GM20431 (cell line): Measurements from ENCODE around the gene ABTB1.
"Not testable (repeated sequence)": the region's sequence is repeated elsewhere in the genome, so short reads cannot be mapped to it uniquely, and the experiment has no call there.

Experiments used
- in situ Hi-C: fragments of 300-500 bp; cut with MseI, MboI; formaldehyde crosslinking; loops from one replicate; pipeline ENCODE4 v1.15.0; 2020; ENCODE audit warnings: low sequenced_read_pairs; ENCODE audit not compliant: unreplicated experiment

ABTB1 gene

DNA sequence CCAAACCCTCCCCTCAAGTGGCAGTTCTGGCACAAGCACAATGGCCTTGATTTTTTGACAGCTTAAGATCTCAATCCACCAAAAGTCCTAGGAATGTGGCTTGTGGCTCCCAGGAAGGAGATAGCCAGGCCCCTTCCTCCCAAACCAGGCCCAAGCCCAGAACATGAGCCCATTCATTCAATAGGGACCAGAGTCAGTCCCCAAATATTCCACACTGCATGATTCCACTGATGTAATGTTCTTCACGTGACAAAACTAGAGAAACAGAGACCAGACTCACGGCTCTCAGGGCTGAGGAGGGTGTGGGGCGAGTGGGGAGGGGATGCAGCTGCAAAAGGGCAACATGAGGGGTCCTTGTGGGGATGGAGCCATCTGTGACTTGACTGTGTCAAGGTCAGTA, 25.5 kb downstream of the ABTB1 start:
- in situ Hi-C loops: no loop called here

DNA sequence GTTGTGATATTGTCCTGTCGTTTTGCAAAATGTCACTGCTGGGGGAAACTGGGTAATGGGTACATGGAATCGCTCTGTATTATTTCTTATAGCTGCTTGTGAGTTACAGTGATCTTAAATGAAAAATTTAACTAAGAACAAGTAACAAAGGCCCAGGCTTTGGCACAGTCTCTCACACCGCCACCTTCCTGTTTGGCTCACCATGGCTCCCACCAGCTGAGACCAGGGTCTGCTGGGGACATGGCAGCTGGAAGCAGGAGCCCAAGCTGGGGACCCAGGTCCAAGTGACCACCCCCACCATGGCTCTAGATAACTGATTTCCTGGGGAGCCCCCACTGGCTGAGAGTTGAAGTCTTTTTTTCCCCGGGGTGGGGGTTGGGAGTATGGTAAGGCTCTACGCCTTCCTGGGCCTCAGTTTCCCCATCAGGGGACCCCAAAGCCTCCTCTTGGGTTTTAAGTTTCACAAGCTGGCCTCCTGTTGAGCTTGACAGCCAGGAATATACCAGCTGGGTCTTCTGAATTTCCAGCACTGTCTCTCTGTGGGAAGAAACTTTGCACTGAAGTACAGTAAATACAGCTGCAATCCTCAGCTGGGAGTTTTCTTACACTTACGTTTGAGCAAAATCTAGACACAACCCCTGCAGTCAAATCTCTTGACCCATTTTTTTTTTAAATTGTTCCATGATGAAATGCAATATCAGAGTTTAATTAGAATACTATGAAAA, 26.1 kb downstream of the ABTB1 start:
- in situ Hi-C loops: no loop called here

DNA sequence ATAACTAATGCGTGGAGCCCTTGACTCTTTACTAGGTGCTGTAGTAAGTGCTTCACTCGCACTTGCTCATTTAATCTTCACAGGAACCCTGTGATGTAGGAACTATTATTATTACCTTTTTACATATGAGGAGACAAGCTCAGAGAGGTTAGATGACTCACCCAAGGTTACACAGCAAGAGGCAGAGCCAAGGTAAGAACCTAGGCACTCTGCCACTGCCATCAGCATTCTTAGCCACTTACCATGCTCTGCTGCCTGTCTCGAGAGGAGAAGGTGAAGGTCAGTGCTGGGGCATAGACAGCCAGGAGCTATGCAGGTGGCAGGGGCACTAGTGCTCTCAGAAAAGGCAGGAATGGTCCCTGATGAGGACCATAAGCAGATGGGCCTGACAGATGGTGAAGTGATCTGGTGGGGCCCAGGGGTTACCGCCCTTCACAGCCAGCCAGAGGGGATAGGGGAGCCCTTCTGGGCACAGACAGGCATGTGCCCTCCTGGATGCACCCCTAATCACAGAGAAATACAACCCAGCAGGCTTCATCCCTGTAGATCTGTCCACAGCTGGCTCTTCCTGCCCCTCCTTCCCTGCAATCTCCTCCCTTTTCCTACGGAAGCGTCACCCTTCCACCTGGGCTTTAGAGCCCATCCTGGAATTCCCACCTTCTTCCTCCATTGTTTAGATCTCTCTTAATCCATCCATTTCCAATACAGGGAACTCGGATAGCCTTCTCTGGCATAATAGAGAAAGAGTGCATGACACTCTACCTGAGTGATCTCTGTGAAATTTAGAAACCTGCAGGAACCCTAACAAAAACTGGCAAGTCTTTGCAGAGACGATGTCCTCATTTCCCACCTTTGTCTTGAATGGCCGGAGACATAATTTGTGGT, 26.9 kb downstream of the ABTB1 start:
- in situ Hi-C loops: no loop called here

DNA sequence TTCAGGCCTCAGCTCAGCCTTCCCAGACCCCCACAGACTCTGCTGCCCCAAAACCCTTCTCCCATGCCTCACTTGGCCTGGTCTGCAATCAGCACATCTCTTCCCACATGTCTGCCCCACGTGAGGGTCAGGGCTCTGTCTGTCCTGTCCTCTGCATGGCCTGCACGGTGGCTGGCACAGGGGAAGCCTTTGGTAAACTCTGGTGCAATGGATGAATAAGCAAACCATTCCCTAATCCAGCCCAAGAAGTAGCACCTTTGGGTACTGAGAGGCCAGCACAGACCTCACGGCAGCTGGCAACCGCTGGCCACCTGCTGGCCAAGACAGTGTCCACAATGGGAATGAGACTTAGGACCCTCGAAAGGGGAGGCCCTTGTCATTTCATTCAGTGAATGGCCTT, 27.7 kb downstream of the ABTB1 start:
- in situ Hi-C loops: no loop called here

DNA sequence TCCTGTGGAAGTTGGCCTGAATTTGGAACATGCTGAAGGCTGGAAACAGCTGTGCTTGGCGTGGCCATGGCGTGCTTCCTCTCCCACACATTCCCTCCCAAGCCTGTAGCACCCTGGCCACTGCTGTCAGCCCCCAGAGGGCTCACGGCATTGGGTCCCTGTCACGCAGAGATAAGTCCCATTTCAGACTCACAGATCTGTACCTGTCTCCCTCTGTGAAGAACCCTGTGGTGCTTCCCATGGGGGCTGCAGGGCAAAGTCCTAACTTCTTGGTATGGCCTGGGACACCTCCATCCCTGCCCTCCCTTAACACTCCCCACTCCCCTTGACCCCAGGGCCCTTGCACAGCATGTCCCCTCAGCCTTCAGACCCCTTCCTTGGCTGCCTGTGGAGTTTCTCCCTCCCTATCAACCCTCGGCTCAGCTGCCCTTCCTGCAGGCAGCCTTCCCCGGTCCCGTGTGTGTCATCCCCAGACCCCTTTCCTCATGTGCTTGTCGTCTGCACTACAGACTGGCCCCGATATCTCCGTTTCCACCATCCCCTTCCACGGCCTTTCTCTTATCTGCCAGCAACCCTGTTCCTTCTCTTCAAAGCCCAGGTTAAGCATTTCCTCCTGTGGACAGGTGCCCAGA, 28.6 kb downstream of the ABTB1 start:
- in situ Hi-C loops: no loop called here

DNA sequence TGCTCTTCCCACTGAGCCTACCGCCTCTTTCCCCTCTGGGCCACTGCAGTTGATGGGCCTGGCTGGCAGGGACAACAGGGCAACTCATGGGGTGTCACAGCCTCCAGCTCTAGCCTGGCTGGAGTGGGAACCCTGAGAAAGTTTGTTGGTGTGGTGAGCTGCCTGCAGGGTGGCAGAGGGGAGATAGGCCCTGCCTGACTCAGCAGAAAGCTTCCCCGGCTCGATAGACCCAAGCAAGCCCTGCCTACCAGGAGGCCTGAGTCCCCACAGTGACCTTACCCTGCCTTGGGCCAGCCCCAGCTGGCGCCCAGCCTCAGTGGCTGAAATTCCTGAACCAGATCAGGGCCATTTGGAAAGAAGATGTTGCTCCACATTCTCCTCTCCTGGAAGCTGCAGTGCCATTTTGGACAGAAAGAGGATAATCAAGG, 29.4 kb downstream of the ABTB1 start:
- in situ Hi-C loops: no loop called here

DNA sequence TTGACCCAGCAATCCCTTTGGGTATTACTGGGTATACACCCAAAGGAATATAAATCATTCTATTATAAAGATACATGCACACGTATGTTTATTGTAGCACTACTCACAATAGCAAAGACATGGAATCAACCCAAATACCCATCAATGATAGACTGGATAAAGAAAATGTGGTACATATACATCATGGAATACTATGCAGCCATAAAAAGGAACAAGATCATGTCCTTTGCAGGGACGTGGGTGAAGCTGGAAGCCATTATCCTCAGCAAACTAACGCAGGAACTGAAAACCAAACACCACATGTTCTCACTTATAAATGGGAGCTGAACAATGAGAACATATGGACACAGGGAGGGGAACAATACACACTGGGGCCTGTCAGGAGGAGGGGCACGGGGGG, 32.1 kb downstream of the ABTB1 start:
- in situ Hi-C loops: not testable (repeated sequence)

DNA sequence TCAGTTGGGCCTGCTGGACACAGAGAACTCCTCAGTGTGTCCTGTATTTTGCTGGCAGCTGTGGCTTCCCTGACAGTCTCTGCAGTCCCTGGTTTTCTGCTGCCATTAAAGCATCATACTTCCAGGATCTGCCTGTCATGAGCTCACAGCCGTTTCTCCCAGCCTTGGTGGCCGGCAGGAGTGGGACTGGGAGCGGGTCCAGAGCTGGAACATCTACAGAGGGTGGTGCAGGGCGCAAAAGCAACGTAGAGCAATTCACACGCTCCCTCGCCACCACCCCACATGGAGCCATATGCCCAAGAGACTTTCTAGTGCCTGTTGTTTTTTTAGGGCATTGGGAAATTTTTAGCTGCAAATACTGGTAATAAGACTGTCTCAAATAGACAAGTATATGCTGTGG, 33.6 kb downstream of the ABTB1 start:
- in situ Hi-C loops: no loop called here

DNA sequence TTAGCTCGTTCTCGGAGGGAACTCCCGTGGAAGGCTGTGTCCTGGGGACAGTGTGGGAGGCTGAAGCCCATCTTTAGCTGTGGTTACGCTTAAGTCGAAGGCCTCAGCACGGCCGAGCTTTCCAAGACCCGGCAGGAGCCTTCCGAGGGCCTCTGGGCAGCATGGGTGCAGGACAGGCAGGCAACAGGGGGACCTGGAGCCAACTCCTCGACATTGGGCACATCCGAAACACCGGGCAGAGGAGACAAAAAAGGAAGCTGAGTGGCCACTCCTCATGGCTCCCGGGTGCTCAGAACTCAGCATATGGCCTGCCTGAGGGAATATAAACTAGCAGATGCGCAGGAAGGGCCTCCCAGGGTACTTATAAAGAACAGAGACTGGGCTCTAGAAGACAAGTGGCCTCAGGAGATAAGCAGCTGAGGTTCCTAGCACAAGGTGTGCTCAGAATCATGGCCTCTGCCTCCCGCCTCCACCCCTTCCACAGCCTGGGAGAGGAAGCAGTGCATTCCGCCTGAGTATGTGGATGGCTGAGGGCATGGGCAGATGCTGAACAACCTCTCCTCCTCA, 34.1 kb downstream of the ABTB1 start:
- in situ Hi-C loops: no loop called here

DNA sequence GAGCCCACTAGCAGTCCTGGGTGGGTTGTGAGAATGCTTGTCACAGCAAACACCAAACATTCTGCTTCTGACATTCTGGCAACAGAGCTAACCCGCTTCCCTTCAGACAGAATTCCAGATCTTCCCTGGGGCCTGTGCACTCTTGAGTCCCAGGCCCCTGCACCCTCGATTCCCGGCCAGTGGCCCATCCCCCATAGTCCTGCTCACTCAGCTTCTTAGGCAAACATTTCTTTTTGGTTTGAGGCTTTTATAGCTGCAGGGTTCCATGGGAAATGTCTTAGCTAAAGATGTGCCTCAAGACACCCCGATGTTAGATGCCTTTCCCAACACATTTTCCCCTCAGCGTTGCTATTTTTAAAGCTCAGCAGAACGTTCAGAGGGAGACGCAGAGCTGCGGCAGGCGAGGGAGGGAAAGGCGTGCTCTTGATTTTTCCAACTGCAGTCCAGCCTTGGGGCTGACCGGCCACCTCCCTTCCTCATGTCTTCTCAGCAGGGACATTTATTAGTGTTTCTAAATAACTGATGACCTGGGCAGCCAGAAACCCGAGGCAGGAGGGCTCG, 35.2 kb downstream of the ABTB1 start:
- in situ Hi-C loops: no loop called here

DNA sequence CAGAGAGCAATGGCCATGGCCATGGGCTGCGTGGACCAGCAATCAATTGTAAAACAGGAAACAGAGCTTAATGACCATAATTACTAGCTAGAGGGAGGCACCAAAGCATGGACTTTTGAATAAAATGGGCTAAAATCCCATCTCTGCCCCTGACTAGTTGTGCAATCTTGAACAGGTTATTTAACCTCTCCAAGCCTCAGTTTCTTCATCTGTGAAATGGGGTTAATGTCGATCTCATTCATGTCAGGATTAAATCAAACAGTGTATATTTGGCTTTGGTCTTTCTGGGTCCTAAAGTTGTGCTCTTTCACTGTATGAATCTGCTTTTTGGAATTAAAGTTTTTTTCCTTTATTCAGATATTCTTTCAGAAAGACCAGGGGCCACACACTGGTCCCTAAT, 36.1 kb downstream of the ABTB1 start:
- in situ Hi-C loops: no loop called here

DNA sequence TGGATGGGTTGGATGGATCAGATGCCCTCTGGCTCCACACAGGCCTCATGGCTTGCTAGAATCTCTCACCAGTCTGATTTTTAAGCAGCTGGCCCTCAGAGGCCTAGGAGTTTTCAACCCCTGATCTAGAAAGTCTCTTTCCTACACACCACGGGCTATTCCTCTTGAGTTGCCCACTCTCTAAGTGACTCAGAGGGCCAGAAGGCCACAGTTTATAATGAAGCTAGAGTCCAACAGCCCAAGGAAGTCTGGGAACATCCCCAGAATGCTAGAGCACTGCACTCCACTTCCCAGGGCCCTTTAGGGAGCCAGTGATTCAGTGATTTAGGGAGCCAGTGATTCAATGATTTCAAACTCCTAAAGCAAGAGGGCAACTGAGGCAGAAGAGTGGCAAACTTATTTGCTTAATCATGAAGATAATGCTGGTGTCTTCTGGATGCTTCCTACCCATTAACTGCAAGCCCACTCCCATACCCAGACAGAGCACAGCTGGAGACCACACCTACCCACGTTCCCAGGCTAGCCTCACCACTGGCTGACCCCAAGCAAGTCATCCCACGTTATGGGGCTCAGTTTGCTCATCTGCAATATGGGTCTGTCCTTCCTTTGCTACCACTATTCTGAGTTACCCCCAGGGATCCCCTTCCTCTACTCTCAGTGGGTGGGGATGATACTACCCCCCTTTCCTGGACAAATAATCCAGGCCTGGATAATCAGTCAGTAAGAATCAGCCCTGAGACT, 36.7 kb downstream of the ABTB1 start:
- in situ Hi-C loops: no loop called here

DNA sequence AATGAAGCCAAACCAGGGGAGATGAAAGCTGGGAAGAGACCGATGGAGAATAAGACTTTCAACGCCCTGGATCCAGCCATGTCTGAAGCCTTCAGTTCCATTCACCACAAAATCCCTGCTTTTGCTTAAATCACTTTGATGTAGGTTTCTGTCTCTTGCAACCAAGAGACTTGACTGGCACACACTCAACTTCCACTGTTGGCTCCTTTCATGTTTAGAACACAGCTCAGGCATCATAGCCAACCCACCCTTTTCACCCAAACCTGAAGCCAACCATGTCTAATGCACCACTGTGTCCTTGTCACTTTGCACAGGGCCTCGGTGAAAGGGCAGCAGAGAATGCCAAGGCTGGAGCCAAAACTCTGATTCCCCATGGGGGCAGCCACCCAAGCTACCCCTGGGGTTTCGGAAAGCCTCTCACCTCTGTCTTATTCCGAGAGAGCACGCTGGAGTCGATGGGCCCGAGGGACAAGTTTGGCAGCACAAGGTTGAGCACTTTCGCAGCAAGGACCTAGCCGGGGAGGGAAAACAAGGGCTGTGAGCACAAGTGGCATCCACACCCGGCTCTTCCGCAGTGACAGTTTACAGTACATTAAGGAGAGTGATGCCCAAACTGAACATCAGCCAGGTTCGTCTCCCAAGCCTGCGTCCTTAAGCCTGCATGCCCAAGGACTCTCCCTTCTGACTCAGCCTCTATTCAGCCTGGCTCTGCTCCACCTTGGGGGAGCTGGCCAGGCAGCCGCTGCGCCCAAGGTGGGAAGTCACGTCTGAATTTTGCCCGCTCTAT, 37.6 kb downstream of the ABTB1 start:
- in situ Hi-C loops: no loop called here

DNA sequence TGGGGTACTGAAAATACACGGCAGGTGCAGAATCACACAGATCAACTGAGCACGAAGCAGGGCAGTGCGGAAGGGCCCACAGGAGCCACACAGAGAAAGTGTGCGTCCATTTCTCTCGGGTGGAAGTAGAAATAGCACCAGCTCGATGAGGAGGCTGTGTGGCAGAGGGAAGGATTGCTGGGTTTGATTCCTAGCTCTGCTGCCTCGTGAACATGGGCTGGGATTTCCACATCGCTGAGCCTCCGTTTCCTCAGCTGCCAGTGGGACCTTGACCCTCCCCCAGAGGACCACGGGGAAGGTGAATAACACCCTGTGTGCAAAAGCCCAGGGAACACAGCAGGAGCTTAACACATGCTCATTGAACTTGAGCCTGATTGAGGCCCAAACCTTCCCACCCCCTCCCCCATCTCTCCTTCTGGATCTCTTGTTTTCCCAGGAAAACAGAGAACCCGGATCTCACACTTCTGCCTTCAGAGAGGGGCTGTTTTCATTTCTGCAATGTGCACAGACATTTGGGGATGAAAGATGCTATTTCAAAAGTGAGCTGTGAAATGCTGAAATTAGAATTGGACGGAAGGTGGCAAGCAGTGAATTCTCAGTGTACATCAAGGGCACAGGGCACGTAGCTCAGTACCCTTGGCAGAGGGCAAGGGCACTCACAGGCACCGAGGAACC, 38.4 kb downstream of the ABTB1 start:
- in situ Hi-C loops: no loop called here

DNA sequence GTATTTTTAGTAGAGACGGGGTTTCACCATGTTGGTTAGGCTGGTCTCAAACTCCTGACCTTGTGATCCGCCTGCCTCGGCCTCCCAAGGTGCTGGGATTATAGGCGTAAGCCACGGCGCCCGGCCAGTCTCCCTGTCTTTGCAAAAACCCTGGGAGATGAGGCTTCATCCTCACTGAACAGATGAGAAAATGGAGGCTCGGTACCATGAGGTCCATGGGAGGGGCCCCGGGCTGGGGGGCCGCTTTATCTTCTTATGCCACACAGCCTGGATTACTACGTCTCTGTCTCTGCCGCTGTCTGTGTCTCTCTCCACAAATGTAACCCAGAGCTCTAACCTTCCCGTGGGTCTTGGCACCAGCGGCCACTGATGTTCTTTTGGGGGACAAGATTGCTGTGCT, 39.1 kb downstream of the ABTB1 start:
- in situ Hi-C loops: no loop called here

DNA sequence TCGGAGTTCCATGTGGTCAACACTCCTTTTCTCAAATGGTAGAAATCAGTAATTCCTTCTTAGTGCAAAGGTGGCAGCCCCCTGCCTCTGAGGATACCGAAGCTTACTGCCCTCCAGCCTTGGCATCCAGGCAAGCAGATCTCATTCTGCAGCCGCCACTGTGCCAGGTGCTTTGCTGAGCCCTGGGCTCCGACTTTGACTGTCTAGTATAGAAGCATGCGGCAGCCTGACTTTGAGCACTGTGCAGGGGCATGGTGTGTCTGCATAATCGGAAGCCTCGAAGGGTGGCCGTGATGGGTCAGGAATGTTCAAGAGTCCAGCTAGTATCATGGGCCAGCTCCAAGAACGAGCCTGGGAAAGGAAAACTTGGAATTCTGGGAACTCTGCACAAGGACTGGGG, 39.7 kb downstream of the ABTB1 start:
- in situ Hi-C loops: no loop called here

DNA sequence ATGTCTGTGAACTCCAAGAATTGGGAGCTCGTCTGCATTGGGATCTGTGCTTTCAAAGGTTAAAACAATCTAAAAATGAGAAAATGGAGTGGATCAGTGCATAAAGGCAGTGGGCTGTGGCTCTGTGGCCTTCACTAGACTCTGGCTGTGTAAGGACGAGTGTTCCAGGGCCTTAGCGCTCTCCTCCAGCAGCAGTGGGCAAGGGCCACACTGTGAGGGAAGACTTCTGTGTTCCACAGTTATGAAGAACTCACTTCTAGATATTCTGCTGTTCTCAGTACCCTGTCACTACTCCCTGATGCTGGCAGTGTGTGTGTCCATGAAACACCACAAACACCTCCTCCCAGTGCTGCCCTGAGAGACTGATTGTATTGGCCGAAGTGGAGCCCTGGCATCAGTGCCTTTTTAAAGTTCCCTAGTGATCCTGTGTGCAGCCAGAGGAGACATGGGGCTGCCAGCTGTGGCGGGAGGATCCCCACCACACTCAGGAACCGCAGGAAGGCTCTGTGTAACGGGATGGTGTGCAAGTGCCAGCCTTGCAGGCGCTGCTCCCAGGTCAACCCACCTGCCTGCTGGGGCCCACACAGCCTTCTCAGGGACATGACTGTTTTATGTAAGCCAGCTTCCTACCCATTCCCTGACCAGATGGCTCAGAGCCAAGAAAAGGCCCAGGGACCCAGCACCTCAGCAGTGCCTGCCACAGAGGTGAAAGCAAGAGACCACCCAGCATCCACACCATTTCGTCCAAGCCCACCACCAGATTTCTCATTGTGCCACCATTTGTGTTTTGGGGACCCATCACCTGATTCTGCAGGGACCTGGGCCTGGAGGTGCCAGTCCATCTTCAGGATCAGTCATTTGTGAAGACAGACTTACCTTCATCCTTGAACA, 40.4 kb downstream of the ABTB1 start:
- in situ Hi-C loops: no loop called here
